GM23338 (cell line): ENCODE data around the gene SND1. TPM values are rescaled to one million over a fixed set of nuclear protein-coding genes. Genes with fewer than 3 reads are reported as not detected.

Source experiments
- ATAC-seq: fragments of 200-7000 bp; cut with Tn5 transposase; 3 replicates; pipeline ENCODE4 v1.9.1; 2020
- DNase-seq: peaks from one replicate; pipeline ENCODE4 v3.0.0-alpha.2; 2015; ENCODE audit warnings: low spot score
- H2AFZ ChIP-seq: fragments of 200-600 bp; sonication (generic); 2 replicates; pipeline ENCODE4 v1.8.0; 2016; ENCODE audit warnings: antibody characterized with exemption, mild to moderate bottlenecking, moderate library complexity
- H3F3A ChIP-seq: fragments of 200-600 bp; sonication (generic); replicated peaks from 2 replicates; pipeline ENCODE4 v1.8.0; 2017; ENCODE audit warnings: antibody characterized with exemption, mixed run types, low read depth
- H3K27ac ChIP-seq: fragments of 200-600 bp; sonication (generic); 2 replicates; pipeline ENCODE4 v1.6.1; 2016; ENCODE audit warnings: low read depth
- H3K27me3 ChIP-seq: fragments of 200-600 bp; sonication (generic); 2 replicates; pipeline ENCODE4 v1.8.0; 2016; ENCODE audit warnings: mild to moderate bottlenecking, mixed run types, moderate library complexity; ENCODE audit not compliant: insufficient read depth
- H3K36me3 ChIP-seq: fragments of 200-600 bp; sonication (generic); 2 replicates; pipeline ENCODE4 v1.8.0; 2016; ENCODE audit warnings: mild to moderate bottlenecking; ENCODE audit not compliant: insufficient read depth
- H3K4me1 ChIP-seq: fragments of 200-600 bp; sonication (generic); 2 replicates; pipeline ENCODE4 v1.8.0; 2016; ENCODE audit warnings: mild to moderate bottlenecking, moderate library complexity; ENCODE audit not compliant: insufficient read depth
- H3K4me2 ChIP-seq: fragments of 200-600 bp; sonication (generic); 2 replicates; pipeline ENCODE4 v1.7.1; 2017; ENCODE audit warnings: mixed run types
- H3K4me3 ChIP-seq: fragments of 200-600 bp; sonication (generic); 2 replicates; pipeline ENCODE4 v1.6.1; 2016; ENCODE audit warnings: mixed run types
- H3K79me2 ChIP-seq: fragments of 200-600 bp; sonication (generic); replicated peaks from 2 replicates; pipeline ENCODE4 v1.8.0; 2017; ENCODE audit warnings: mild to moderate bottlenecking; ENCODE audit not compliant: insufficient read depth
- H3K9me2 ChIP-seq: fragments of 200-600 bp; sonication (generic); 2 replicates; pipeline ENCODE4 v1.8.0; 2017; ENCODE audit not compliant: insufficient read depth
- H4K20me1 ChIP-seq: fragments of 200-600 bp; sonication (generic); replicated peaks from 2 replicates; pipeline ENCODE4 v1.8.0; 2017; ENCODE audit warnings: mild to moderate bottlenecking; ENCODE audit not compliant: insufficient read depth
- H3K27ac Mint-ChIP-seq: 2 replicates; pipeline ENCODE4 v1.8.0; 2020; ENCODE audit warnings: inconsistent platforms, mild to moderate bottlenecking, moderate library complexity, mixed read lengths
- H3K27me3 Mint-ChIP-seq: 3 replicates; pipeline ENCODE4 v1.8.0; 2022; ENCODE audit warnings: low read depth, mild to moderate bottlenecking, moderate library complexity, mixed read lengths, inconsistent platforms; ENCODE audit not compliant: insufficient read depth, poor library complexity
- H3K36me3 Mint-ChIP-seq: 3 replicates; pipeline ENCODE4 v1.8.0; 2021; ENCODE audit warnings: low read depth, mild to moderate bottlenecking, inconsistent platforms, moderate library complexity, mixed read lengths
- H3K4me1 Mint-ChIP-seq: 3 replicates; pipeline ENCODE4 v1.8.0; 2020; ENCODE audit warnings: mild to moderate bottlenecking, inconsistent platforms, mixed read lengths
- H3K4me3 Mint-ChIP-seq: 3 replicates; pipeline ENCODE4 v1.8.0; 2021; ENCODE audit warnings: moderate library complexity, mild to moderate bottlenecking, inconsistent platforms, mixed read lengths
- H3K9me3 Mint-ChIP-seq: 3 replicates; pipeline ENCODE4 v1.8.0; 2020; ENCODE audit warnings: moderate library complexity, mild to moderate bottlenecking, inconsistent platforms, mixed read lengths
- CREB1 ChIP-seq: fragments of 250-450 bp; sonication (Bioruptor Pico); IDR thresholded peaks from 2 replicates; pipeline ENCODE4 v1.5.0; 2020; ENCODE audit warnings: low read depth, mild to moderate bottlenecking, moderate library complexity
- ETS1 ChIP-seq: IDR thresholded peaks from 2 replicates; pipeline ENCODE4 v1.6.1; 2016; ENCODE audit warnings: antibody characterized with exemption
- EZH2 ChIP-seq: fragments of 200-600 bp; sonication (generic); IDR thresholded peaks from one replicate; pipeline ENCODE4 v1.8.0; 2017; ENCODE audit warnings: antibody characterized with exemption, mild to moderate bottlenecking, low read depth; ENCODE audit not compliant: unreplicated experiment
- EZH2phosphoT487 ChIP-seq: fragments of 200-600 bp; sonication (generic); IDR thresholded peaks from one replicate; pipeline ENCODE4 v1.8.1; 2018; ENCODE audit warnings: antibody characterized with exemption; ENCODE audit not compliant: unreplicated experiment
- JUNB ChIP-seq: IDR thresholded peaks from one replicate; pipeline ENCODE4 v1.6.1; 2016; ENCODE audit warnings: antibody characterized with exemption; ENCODE audit not compliant: unreplicated experiment
- NANOG ChIP-seq: IDR thresholded peaks from 2 replicates; pipeline ENCODE4 v1.6.1; 2016; ENCODE audit warnings: antibody characterized with exemption, borderline replicate concordance
- POLR2AphosphoS5 ChIP-seq: IDR thresholded peaks from 2 replicates; pipeline ENCODE4 v1.6.1; 2016; ENCODE audit warnings: antibody characterized with exemption, low read depth
- REST ChIP-seq: IDR thresholded peaks from one replicate; pipeline ENCODE4 v1.6.1; 2018; ENCODE audit warnings: antibody characterized with exemption; ENCODE audit not compliant: unreplicated experiment
- STAT1 ChIP-seq: IDR thresholded peaks from one replicate; pipeline ENCODE4 v1.6.1; 2016; ENCODE audit warnings: antibody characterized with exemption; ENCODE audit not compliant: unreplicated experiment
- ZNF114 ChIP-seq: fragments of 250-450 bp; sonication (Bioruptor Pico); IDR thresholded peaks from 2 replicates; pipeline ENCODE4 v1.5.0; 2020; ENCODE audit warnings: mild to moderate bottlenecking, moderate library complexity
- ZNF331 ChIP-seq: fragments of 250-450 bp; sonication (Bioruptor Pico); IDR thresholded peaks from 2 replicates; pipeline ENCODE4 v1.5.0; 2020; ENCODE audit warnings: low read depth, mild to moderate bottlenecking, moderate library complexity
- polyA plus RNA-seq: library from polyadenylated mRNA; unstranded; fragments of >200 nt; fragmentation: Nextera tagmentation; extraction: Ambion mirVana; gene quantifications from 2 replicates; pipeline ENCODE4 v1.2.1, GENCODE V29; 2016
- total RNA-seq: library from RNA; depleted of rRNA; stranded (reverse); fragments of >200 nt; shearing (Covaris generic); gene quantifications from 2 replicates; pipeline ENCODE4 v1.2.3, GENCODE V29; 2014
- TF ChIP-seq, protein P1 (sequence below): fragments of 250-450 bp; sonication (Bioruptor Pico); IDR thresholded peaks from 2 replicates; pipeline ENCODE4 v1.5.0; 2020; ENCODE audit warnings: mild to moderate bottlenecking, moderate library complexity
- TF ChIP-seq, protein P2 (sequence below), 2 experiments: fragments of 200-600 bp in 1 of 2; sonication (generic) in 1 of 2; conservative IDR thresholded peaks; 2 replicates each; pipeline versions ENCODE4 v1.5.1 to v1.6.1; 2016 to 2017; ENCODE audit warnings: antibody characterized with exemption in 2 of 2, low read depth in 2 of 2, mild to moderate bottlenecking in 2 of 2, moderate library complexity in 1 of 2

SND1 gene
- total and polyA plus RNA-seq, 2 experiments from 2014 or later = 107 to 254 TPM

DNA sequence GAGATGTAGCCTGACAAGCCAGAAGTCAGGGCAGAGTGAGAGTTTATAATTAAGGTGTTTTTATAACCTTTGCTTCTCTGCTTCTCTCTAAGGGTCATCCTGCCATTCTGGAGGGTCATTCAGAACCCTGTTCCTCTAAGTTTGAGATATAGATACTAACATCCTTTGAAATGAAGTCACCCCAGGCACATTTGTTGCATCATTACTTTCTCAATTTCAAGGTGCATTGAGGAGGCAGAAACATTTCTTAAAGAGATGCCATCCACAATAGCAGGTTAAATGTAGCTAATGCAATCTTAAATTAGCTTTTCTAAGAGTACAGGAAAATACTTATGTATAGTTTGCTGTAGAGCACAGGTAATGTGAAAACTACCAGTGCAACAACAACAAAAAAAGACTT lies 272.9 kb downstream of the SND1 start:
- Histone ChIP-seq H3K4me1 (peaks cover 17% of the 10 kb centered on the region), H3K4me2 (no peak overlapping the region), H3K9me2 (no peaks in the 10 kb centered on the region), H3K79me2 (peaks cover 40% of the 10 kb centered on the region), H3F3A (no peaks in the 10 kb centered on the region), H3K4me3 (no peak overlapping the region), H3K27me3 (no peaks in the 10 kb centered on the region), H2AFZ (no peak overlapping the region), H3K36me3 (no peaks in the 10 kb centered on the region), H4K20me1 (peaks cover 34% of the 10 kb centered on the region), H3K27ac (no peak overlapping the region)
- no peak for DNase-seq
- ATAC-seq = no peak
- peaks cover 18% of the 10 kb centered on the region for H3K4me1 Mint-ChIP-seq
- peaks cover 9% of the 10 kb centered on the region for H3K36me3 Mint-ChIP-seq
- H3K27me3 Mint-ChIP-seq = peaks cover 3% of the 10 kb centered on the region
- no peak overlapping the region for H3K27ac Mint-ChIP-seq
- TF ChIP-seq ZNF114 = no peak
- TF ChIP-seq ZNF331 (CRISPR knock-in tag) = no peak
- no peak for TF ChIP-seq STAT1
- no peak for TF ChIP-seq NANOG
- TF ChIP-seq CREB1 (CRISPR knock-in tag) = no peak
- TF ChIP-seq REST = no peak
- TF ChIP-seq, protein P1, sequence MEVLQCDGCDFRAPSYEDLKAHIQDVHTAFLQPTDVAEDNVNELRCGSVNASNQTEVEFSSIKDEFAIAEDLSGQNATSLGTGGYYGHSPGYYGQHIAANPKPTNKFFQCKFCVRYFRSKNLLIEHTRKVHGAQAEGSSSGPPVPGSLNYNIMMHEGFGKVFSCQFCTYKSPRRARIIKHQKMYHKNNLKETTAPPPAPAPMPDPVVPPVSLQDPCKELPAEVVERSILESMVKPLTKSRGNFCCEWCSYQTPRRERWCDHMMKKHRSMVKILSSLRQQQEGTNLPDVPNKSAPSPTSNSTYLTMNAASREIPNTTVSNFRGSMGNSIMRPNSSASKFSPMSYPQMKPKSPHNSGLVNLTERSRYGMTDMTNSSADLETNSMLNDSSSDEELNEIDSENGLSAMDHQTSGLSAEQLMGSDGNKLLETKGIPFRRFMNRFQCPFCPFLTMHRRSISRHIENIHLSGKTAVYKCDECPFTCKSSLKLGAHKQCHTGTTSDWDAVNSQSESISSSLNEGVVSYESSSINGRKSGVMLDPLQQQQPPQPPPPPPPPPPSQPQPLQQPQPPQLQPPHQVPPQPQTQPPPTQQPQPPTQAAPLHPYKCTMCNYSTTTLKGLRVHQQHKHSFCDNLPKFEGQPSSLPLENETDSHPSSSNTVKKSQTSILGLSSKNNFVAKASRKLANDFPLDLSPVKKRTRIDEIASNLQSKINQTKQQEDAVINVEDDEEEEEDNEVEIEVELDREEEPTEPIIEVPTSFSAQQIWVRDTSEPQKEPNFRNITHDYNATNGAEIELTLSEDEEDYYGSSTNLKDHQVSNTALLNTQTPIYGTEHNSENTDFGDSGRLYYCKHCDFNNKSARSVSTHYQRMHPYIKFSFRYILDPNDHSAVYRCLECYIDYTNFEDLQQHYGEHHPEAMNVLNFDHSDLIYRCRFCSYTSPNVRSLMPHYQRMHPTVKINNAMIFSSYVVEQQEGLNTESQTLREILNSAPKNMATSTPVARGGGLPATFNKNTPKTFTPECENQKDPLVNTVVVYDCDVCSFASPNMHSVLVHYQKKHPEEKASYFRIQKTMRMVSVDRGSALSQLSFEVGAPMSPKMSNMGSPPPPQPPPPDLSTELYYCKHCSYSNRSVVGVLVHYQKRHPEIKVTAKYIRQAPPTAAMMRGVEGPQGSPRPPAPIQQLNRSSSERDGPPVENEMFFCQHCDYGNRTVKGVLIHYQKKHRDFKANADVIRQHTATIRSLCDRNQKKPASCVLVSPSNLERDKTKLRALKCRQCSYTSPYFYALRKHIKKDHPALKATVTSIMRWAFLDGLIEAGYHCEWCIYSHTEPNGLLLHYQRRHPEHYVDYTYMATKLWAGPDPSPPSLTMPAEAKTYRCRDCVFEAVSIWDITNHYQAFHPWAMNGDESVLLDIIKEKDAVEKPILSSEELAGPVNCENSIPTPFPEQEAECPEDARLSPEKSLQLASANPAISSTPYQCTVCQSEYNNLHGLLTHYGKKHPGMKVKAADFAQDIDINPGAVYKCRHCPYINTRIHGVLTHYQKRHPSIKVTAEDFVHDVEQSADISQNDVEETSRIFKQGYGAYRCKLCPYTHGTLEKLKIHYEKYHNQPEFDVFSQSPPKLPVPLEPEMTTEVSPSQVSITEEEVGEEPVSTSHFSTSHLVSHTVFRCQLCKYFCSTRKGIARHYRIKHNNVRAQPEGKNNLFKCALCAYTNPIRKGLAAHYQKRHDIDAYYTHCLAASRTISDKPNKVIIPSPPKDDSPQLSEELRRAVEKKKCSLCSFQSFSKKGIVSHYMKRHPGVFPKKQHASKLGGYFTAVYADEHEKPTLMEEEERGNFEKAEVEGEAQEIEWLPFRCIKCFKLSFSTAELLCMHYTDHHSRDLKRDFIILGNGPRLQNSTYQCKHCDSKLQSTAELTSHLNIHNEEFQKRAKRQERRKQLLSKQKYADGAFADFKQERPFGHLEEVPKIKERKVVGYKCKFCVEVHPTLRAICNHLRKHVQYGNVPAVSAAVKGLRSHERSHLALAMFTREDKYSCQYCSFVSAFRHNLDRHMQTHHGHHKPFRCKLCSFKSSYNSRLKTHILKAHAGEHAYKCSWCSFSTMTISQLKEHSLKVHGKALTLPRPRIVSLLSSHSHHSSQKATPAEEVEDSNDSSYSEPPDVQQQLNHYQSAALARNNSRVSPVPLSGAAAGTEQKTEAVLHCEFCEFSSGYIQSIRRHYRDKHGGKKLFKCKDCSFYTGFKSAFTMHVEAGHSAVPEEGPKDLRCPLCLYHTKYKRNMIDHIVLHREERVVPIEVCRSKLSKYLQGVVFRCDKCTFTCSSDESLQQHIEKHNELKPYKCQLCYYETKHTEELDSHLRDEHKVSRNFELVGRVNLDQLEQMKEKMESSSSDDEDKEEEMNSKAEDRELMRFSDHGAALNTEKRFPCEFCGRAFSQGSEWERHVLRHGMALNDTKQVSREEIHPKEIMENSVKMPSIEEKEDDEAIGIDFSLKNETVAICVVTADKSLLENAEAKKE (CRISPR knock-in tag) = no peak
- TF ChIP-seq ETS1 = no peak
- no peak for TF ChIP-seq EZH2
- no peak for TF ChIP-seq JUNB
- TF ChIP-seq EZH2phosphoT487 = no peak
- no peak for TF ChIP-seq POLR2AphosphoS5
- TF ChIP-seq, protein P2, sequence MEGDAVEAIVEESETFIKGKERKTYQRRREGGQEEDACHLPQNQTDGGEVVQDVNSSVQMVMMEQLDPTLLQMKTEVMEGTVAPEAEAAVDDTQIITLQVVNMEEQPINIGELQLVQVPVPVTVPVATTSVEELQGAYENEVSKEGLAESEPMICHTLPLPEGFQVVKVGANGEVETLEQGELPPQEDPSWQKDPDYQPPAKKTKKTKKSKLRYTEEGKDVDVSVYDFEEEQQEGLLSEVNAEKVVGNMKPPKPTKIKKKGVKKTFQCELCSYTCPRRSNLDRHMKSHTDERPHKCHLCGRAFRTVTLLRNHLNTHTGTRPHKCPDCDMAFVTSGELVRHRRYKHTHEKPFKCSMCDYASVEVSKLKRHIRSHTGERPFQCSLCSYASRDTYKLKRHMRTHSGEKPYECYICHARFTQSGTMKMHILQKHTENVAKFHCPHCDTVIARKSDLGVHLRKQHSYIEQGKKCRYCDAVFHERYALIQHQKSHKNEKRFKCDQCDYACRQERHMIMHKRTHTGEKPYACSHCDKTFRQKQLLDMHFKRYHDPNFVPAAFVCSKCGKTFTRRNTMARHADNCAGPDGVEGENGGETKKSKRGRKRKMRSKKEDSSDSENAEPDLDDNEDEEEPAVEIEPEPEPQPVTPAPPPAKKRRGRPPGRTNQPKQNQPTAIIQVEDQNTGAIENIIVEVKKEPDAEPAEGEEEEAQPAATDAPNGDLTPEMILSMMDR (conservative IDR thresholded peaks at IDR 0.05; ENCODE audit: low read depth in 2 of 2) = no peak
- no peaks in the 10 kb centered on the region for H3K9me3 Mint-ChIP-seq
- no peak overlapping the region for H3K4me3 Mint-ChIP-seq
